SK-N-SH (cell line): ENCODE results near the gene SOX10.

Experiments used
- CTCF ChIP-seq: fragments of 200-600 bp; sonication (generic); IDR thresholded peaks from 2 replicates; pipeline ENCODE4 v1.6.1; 2017; ENCODE audit warnings: antibody characterized with exemption, mild to moderate bottlenecking, moderate library complexity
- EP300 ChIP-seq, 2 experiments: IDR thresholded peaks; 2 replicates each; pipeline versions ENCODE4 v1.4.0 to v1.6.1; 2012; ENCODE audit warnings: borderline replicate concordance in 1 of 2, low read depth in 1 of 2, low read length in 1 of 2
- GABPA ChIP-seq: IDR thresholded peaks from 2 replicates; pipeline ENCODE4 v1.4.0; 2012; ENCODE audit warnings: low read depth, mild to moderate bottlenecking
- JUND ChIP-seq: IDR thresholded peaks from 2 replicates; pipeline ENCODE4 v1.4.0; 2012
- MAX ChIP-seq: IDR thresholded peaks from 2 replicates; pipeline ENCODE4 v1.4.0; 2012; ENCODE audit warnings: low read depth
- MXI1 ChIP-seq: IDR thresholded peaks from 2 replicates; pipeline ENCODE4 v1.6.1; 2012; ENCODE audit warnings: mild to moderate bottlenecking, low read depth, low read length, improper control_type of control experiment
- NRF1 ChIP-seq: IDR thresholded peaks from 2 replicates; pipeline ENCODE4 v1.6.1; 2012; ENCODE audit warnings: low read depth, mild to moderate bottlenecking, low read length
- POLR2AphosphoS5 ChIP-seq: IDR thresholded peaks from 2 replicates; pipeline ENCODE4 v1.6.1; 2012; ENCODE audit warnings: low read depth, low read length
- RFX5 ChIP-seq: IDR thresholded peaks from 2 replicates; pipeline ENCODE4 v1.6.1; 2012; ENCODE audit warnings: mild to moderate bottlenecking, improper control_type of control experiment, low read length
- RXRA ChIP-seq: IDR thresholded peaks from 2 replicates; pipeline ENCODE4 v1.4.0; 2012; ENCODE audit warnings: low read depth, mild to moderate bottlenecking, borderline replicate concordance
- SIN3A ChIP-seq: IDR thresholded peaks from 2 replicates; pipeline ENCODE4 v1.6.1; 2012; ENCODE audit warnings: low read depth, mild to moderate bottlenecking, low read length, moderate library complexity, borderline replicate concordance
- TAF1 ChIP-seq: IDR thresholded peaks from 2 replicates; pipeline ENCODE4 v1.6.1; 2012; ENCODE audit warnings: low read depth, mild to moderate bottlenecking, low read length, moderate library complexity, borderline replicate concordance
- YY1 ChIP-seq: IDR thresholded peaks from 2 replicates; pipeline ENCODE4 v1.4.0; 2012; ENCODE audit warnings: low read depth, mild to moderate bottlenecking

GRCh38 chr22:38006906-38007305, 22.6 kb upstream of the SOX10 start:
- TF ChIP-seq CTCF (no peak), YY1 (no peak), RFX5 (no peak), RXRA (no peak), EP300 (IDR thresholded peaks at IDR 0.05; ENCODE audit: borderline replicate concordance in 1 of 2, low read depth in 1 of 2, low read length in 1 of 2) (no peak), JUND (no peak), MXI1 (no peak), GABPA (no peak), POLR2AphosphoS5 (no peak), MAX (no peak), SIN3A (no peak), NRF1 (no peak), TAF1 (no peak)
